HEK293 (cell line): ENCODE data around the gene ROR2.

Experiments used
- KLF16 ChIP-seq: fragments of 450-650 bp; formaldehyde crosslinking; IDR thresholded peaks from 2 replicates; pipeline ENCODE4 v1.5.1; 2017; ENCODE audit warnings: missing biosample characterization, missing genetic modification characterization
- MEIS1 ChIP-seq: sonication (generic); formaldehyde crosslinking; IDR thresholded peaks from 2 replicates; pipeline ENCODE4 v1.8.1; 2022; ENCODE audit warnings: missing genetic modification reagents, mild to moderate bottlenecking, borderline replicate concordance
- OVOL3 ChIP-seq: fragments of 450-650 bp; formaldehyde crosslinking; IDR thresholded peaks from 2 replicates; pipeline ENCODE4 v1.5.1; 2016; ENCODE audit warnings: missing biosample characterization, missing genetic modification characterization
- PRDM1 ChIP-seq: fragments of 450-650 bp; formaldehyde crosslinking; IDR thresholded peaks from 2 replicates; pipeline ENCODE4; 2016; ENCODE audit warnings: missing biosample characterization, missing genetic modification characterization
- YY2 ChIP-seq: fragments of 450-650 bp; formaldehyde crosslinking; IDR thresholded peaks from 2 replicates; pipeline ENCODE4 v1.5.1; 2016; ENCODE audit warnings: missing biosample characterization, missing genetic modification characterization
- ZBTB20 ChIP-seq: fragments of 450-650 bp; formaldehyde crosslinking; IDR thresholded peaks from 2 replicates; pipeline ENCODE4 v1.5.1; 2016; ENCODE audit warnings: missing biosample characterization, missing genetic modification characterization
- ZBTB21 ChIP-seq: fragments of 450-650 bp; formaldehyde crosslinking; IDR thresholded peaks from 2 replicates; pipeline ENCODE4 v1.5.1; 2017; ENCODE audit warnings: missing biosample characterization, missing genetic modification characterization
- ZFHX2 ChIP-seq: fragments of 450-650 bp; formaldehyde crosslinking; conservative IDR thresholded peaks from 2 replicates; pipeline ENCODE4 v1.5.1; 2016; ENCODE audit warnings: missing biosample characterization, missing genetic modification characterization
- ZNF155 ChIP-seq: fragments of 450-650 bp; formaldehyde crosslinking; IDR thresholded peaks from 2 replicates; pipeline ENCODE4 v1.5.1; 2016; ENCODE audit warnings: missing biosample characterization, missing genetic modification characterization
- ZNF19 ChIP-seq: fragments of 450-650 bp; formaldehyde crosslinking; IDR thresholded peaks from 2 replicates; pipeline ENCODE4; 2016; ENCODE audit warnings: missing biosample characterization, missing genetic modification characterization, low read depth
- ZNF24 ChIP-seq: fragments of 450-650 bp; formaldehyde crosslinking; IDR thresholded peaks from 2 replicates; pipeline ENCODE4 v1.5.1; 2016; ENCODE audit warnings: missing biosample characterization, missing genetic modification characterization
- ZNF335 ChIP-seq: fragments of 450-650 bp; formaldehyde crosslinking; conservative IDR thresholded peaks from 2 replicates; pipeline ENCODE4 v1.5.1; 2016; ENCODE audit warnings: missing biosample characterization, missing genetic modification characterization
- ZNF366 ChIP-seq: fragments of 450-650 bp; formaldehyde crosslinking; conservative IDR thresholded peaks from 2 replicates; pipeline ENCODE4 v1.5.1; 2016; ENCODE audit warnings: missing biosample characterization, missing genetic modification characterization
- ZNF394 ChIP-seq: fragments of 450-650 bp; formaldehyde crosslinking; IDR thresholded peaks from 2 replicates; pipeline ENCODE4 v1.5.1; 2016; ENCODE audit warnings: missing biosample characterization, missing genetic modification characterization, mild to moderate bottlenecking, moderate library complexity, borderline replicate concordance
- ZNF561 ChIP-seq: fragments of 450-650 bp; IDR thresholded peaks from 2 replicates; pipeline ENCODE4 v1.5.1; 2018; ENCODE audit warnings: missing biosample characterization, missing genetic modification characterization, borderline replicate concordance
- ZNF571 ChIP-seq: fragments of 450-650 bp; formaldehyde crosslinking; IDR thresholded peaks from 2 replicates; pipeline ENCODE4 v1.5.0; 2017; ENCODE audit warnings: missing biosample characterization, missing genetic modification characterization
- ZNF624 ChIP-seq: fragments of 450-650 bp; formaldehyde crosslinking; IDR thresholded peaks from 2 replicates; pipeline ENCODE4 v1.5.1; 2017; ENCODE audit warnings: missing biosample characterization, missing genetic modification characterization
- ZNF626 ChIP-seq: fragments of 450-650 bp; sonication (Bioruptor Pico); formaldehyde crosslinking; IDR thresholded peaks from 2 replicates; pipeline ENCODE4 v1.5.1; 2018; ENCODE audit warnings: missing biosample characterization, missing genetic modification characterization, inconsistent platforms
- ZNF629 ChIP-seq: fragments of 450-650 bp; formaldehyde crosslinking; IDR thresholded peaks from 2 replicates; pipeline ENCODE4 v1.5.1; 2017; ENCODE audit warnings: missing biosample characterization, missing genetic modification characterization
- ZNF654 ChIP-seq: fragments of 450-650 bp; formaldehyde crosslinking; IDR thresholded peaks from 2 replicates; pipeline ENCODE4 v1.5.1; 2016; ENCODE audit warnings: low read depth, missing biosample characterization, missing genetic modification characterization
- ZNF768 ChIP-seq: fragments of 450-650 bp; formaldehyde crosslinking; IDR thresholded peaks from 2 replicates; pipeline ENCODE4 v1.5.1; 2018; ENCODE audit warnings: missing biosample characterization, mild to moderate bottlenecking, missing genetic modification characterization
- ZNF837 ChIP-seq: fragments of 450-650 bp; formaldehyde crosslinking; IDR thresholded peaks from 2 replicates; pipeline ENCODE4 v1.5.1; 2016; ENCODE audit warnings: missing biosample characterization, missing genetic modification characterization
- TF ChIP-seq, protein P1 (sequence below): IDR thresholded peaks from 2 replicates; pipeline ENCODE4 v1.6.1; 2011; ENCODE audit warnings: mild to moderate bottlenecking, low read depth, low read length, borderline replicate concordance
- TF ChIP-seq, protein P2 (sequence below): fragments of 450-650 bp; formaldehyde crosslinking; IDR thresholded peaks from 2 replicates; pipeline ENCODE4 v1.5.1; 2016; ENCODE audit warnings: missing biosample characterization, missing genetic modification characterization
- TF ChIP-seq, protein P3 (sequence below): fragments of 450-650 bp; formaldehyde crosslinking; IDR thresholded peaks from 2 replicates; pipeline ENCODE4 v1.5.1; 2016; ENCODE audit warnings: missing biosample characterization, missing genetic modification characterization
- TF ChIP-seq, protein P4 (sequence below): fragments of 450-650 bp; formaldehyde crosslinking; IDR thresholded peaks from 2 replicates; pipeline ENCODE4 v1.5.1; 2016; ENCODE audit warnings: missing biosample characterization, missing genetic modification characterization
- TF ChIP-seq, protein P5 (sequence below): fragments of 450-650 bp; formaldehyde crosslinking; IDR thresholded peaks from 2 replicates; pipeline ENCODE4 v1.5.1; 2017; ENCODE audit warnings: missing biosample characterization, mild to moderate bottlenecking, missing genetic modification characterization, moderate library complexity
- TF ChIP-seq, protein P6 (sequence below): fragments of 450-650 bp; formaldehyde crosslinking; IDR thresholded peaks from 2 replicates; pipeline ENCODE4 v1.5.1; 2017; ENCODE audit warnings: missing biosample characterization, missing genetic modification characterization
- TF ChIP-seq, protein P7 (sequence below): fragments of 450-650 bp; formaldehyde crosslinking; IDR thresholded peaks from 2 replicates; pipeline ENCODE4 v1.5.1; 2016; ENCODE audit warnings: missing biosample characterization, missing genetic modification characterization
- TF ChIP-seq, protein P8 (sequence below): fragments of 450-650 bp; formaldehyde crosslinking; IDR thresholded peaks from 2 replicates; pipeline ENCODE4 v1.5.1; 2017; ENCODE audit warnings: missing biosample characterization, missing genetic modification characterization

ROR2 gene

DNA sequence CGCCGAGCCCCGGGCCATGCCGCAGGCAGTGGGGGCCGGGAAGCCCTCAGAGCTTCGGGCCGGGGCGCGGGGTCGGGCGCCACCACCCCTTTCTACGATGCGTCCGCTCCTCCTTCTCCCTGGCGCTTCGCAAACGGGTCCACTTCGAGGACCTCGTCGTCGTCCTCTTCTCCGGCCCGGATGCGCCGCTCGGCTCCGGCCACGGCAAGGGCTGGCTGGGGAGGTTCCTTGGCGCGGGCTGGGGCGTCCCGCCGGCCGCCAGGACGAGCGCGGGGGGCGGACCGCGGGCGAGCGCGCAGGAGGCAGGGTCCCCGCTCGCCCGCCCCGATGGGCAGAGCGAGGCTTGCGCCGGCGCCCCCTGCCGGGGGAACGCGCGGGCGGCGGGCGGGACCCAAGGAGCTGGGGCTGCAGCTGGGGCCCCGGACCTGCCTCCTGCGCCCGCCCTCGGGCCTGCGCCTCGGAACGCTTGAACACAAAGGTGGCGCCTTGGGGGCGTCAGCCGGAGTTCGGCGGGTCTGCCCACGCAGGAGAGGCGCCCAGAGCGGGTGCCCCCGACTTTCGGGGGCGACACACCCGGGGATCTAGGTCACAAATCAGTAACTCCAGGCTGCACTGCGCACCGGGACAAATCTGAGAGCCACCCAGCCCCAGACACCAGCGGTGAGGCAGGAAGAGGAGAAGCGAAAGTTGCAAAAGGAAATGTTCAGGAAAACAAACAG, at the start of gene ROR2 (continued):
- TF ChIP-seq, protein P1, sequence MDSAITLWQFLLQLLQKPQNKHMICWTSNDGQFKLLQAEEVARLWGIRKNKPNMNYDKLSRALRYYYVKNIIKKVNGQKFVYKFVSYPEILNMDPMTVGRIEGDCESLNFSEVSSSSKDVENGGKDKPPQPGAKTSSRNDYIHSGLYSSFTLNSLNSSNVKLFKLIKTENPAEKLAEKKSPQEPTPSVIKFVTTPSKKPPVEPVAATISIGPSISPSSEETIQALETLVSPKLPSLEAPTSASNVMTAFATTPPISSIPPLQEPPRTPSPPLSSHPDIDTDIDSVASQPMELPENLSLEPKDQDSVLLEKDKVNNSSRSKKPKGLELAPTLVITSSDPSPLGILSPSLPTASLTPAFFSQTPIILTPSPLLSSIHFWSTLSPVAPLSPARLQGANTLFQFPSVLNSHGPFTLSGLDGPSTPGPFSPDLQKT, result no peak
- TF ChIP-seq PRDM1 (tag by site-specific recombination), result peak; percentile 69
- TF ChIP-seq, protein P2, sequence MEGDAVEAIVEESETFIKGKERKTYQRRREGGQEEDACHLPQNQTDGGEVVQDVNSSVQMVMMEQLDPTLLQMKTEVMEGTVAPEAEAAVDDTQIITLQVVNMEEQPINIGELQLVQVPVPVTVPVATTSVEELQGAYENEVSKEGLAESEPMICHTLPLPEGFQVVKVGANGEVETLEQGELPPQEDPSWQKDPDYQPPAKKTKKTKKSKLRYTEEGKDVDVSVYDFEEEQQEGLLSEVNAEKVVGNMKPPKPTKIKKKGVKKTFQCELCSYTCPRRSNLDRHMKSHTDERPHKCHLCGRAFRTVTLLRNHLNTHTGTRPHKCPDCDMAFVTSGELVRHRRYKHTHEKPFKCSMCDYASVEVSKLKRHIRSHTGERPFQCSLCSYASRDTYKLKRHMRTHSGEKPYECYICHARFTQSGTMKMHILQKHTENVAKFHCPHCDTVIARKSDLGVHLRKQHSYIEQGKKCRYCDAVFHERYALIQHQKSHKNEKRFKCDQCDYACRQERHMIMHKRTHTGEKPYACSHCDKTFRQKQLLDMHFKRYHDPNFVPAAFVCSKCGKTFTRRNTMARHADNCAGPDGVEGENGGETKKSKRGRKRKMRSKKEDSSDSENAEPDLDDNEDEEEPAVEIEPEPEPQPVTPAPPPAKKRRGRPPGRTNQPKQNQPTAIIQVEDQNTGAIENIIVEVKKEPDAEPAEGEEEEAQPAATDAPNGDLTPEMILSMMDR (tag by site-specific recombination), result peak; percentile 26; the same call in 1 of the 2 replicates
- no peak for TF ChIP-seq ZBTB21 (tag by site-specific recombination)
- no peak for TF ChIP-seq ZNF571 (tag by site-specific recombination)
- peak; percentile 81 for TF ChIP-seq ZBTB20 (tag by site-specific recombination)
- TF ChIP-seq, protein P3, sequence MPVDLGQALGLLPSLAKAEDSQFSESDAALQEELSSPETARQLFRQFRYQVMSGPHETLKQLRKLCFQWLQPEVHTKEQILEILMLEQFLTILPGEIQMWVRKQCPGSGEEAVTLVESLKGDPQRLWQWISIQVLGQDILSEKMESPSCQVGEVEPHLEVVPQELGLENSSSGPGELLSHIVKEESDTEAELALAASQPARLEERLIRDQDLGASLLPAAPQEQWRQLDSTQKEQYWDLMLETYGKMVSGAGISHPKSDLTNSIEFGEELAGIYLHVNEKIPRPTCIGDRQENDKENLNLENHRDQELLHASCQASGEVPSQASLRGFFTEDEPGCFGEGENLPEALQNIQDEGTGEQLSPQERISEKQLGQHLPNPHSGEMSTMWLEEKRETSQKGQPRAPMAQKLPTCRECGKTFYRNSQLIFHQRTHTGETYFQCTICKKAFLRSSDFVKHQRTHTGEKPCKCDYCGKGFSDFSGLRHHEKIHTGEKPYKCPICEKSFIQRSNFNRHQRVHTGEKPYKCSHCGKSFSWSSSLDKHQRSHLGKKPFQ (tag by site-specific recombination), result no peak
- TF ChIP-seq, protein P4, sequence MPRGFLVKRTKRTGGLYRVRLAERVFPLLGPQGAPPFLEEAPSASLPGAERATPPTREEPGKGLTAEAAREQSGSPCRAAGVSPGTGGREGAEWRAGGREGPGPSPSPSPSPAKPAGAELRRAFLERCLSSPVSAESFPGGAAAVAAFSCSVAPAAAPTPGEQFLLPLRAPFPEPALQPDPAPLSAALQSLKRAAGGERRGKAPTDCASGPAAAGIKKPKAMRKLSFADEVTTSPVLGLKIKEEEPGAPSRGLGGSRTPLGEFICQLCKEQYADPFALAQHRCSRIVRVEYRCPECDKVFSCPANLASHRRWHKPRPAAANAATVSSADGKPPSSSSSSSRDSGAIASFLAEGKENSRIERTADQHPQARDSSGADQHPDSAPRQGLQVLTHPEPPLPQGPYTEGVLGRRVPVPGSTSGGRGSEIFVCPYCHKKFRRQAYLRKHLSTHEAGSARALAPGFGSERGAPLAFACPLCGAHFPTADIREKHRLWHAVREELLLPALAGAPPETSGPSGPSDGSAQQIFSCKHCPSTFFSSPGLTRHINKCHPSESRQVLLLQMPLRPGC (tag by site-specific recombination), result no peak
- peak; percentile 86 for TF ChIP-seq ZNF335 (tag by site-specific recombination)
- no peak for TF ChIP-seq ZNF654
- TF ChIP-seq ZNF629 (tag by site-specific recombination), result no peak
- TF ChIP-seq ZFHX2, result peak; percentile 81
- TF ChIP-seq, protein P5, sequence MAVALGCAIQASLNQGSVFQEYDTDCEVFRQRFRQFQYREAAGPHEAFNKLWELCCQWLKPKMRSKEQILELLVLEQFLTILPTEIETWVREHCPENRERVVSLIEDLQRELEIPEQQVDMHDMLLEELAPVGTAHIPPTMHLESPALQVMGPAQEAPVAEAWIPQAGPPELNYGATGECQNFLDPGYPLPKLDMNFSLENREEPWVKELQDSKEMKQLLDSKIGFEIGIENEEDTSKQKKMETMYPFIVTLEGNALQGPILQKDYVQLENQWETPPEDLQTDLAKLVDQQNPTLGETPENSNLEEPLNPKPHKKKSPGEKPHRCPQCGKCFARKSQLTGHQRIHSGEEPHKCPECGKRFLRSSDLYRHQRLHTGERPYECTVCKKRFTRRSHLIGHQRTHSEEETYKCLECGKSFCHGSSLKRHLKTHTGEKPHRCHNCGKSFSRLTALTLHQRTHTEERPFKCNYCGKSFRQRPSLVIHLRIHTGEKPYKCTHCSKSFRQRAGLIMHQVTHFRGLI, result no peak
- no peak for TF ChIP-seq ZNF394 (tag by site-specific recombination)
- TF ChIP-seq ZNF561 (tag by site-specific recombination), result 0 out of 2 replicates have a peak, but pooled peaks have one; percentile 54
- TF ChIP-seq KLF16 (tag by site-specific recombination), result no peak
- TF ChIP-seq ZNF837 (tag by site-specific recombination), result no peak
- TF ChIP-seq YY2 (tag by site-specific recombination), result no peak
- no peak for TF ChIP-seq ZNF366 (tag by site-specific recombination)
- TF ChIP-seq OVOL3 (tag by site-specific recombination), result no peak
- no peak for TF ChIP-seq ZNF19 (tag by site-specific recombination)
- TF ChIP-seq, protein P6, sequence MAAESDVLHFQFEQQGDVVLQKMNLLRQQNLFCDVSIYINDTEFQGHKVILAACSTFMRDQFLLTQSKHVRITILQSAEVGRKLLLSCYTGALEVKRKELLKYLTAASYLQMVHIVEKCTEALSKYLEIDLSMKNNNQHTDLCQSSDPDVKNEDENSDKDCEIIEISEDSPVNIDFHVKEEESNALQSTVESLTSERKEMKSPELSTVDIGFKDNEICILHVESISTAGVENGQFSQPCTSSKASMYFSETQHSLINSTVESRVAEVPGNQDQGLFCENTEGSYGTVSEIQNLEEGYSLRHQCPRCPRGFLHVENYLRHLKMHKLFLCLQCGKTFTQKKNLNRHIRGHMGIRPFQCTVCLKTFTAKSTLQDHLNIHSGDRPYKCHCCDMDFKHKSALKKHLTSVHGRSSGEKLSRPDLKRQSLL (tag by site-specific recombination), result no peak
- no peak for TF ChIP-seq ZNF624 (tag by site-specific recombination)
- TF ChIP-seq ZNF768 (tag by site-specific recombination), result no peak
- no peak for TF ChIP-seq ZNF155 (tag by site-specific recombination)
- TF ChIP-seq ZNF24, result no peak
- TF ChIP-seq, protein P7, sequence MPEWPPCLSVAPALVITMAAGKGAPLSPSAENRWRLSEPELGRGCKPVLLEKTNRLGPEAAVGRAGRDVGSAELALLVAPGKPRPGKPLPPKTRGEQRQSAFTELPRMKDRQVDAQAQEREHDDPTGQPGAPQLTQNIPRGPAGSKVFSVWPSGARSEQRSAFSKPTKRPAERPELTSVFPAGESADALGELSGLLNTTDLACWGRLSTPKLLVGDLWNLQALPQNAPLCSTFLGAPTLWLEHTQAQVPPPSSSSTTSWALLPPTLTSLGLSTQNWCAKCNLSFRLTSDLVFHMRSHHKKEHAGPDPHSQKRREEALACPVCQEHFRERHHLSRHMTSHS (tag by site-specific recombination), result no peak
- TF ChIP-seq, protein P8, sequence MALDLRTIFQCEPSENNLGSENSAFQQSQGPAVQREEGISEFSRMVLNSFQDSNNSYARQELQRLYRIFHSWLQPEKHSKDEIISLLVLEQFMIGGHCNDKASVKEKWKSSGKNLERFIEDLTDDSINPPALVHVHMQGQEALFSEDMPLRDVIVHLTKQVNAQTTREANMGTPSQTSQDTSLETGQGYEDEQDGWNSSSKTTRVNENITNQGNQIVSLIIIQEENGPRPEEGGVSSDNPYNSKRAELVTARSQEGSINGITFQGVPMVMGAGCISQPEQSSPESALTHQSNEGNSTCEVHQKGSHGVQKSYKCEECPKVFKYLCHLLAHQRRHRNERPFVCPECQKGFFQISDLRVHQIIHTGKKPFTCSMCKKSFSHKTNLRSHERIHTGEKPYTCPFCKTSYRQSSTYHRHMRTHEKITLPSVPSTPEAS (tag by site-specific recombination), result no peak
- no peak for TF ChIP-seq ZNF626 (tag by site-specific recombination)
- TF ChIP-seq MEIS1 (CRISPR knock-in tag), result no peak
